ENCODE data around the gene CIAO2B.
A peak's percentile ranks its signal among the peaks of the same experiment; 100 is the strongest.

Gene CIAO2B

GRCh38 chr16:66932076-66932475, 2.1 kb downstream of the CIAO2B start:
- peaks cover 14% of the 10 kb centered on the region for H4K20me1 ChIP-seq (ENCODE audit: insufficient read depth, low read length, poor library complexity, severe bottlenecking)
- TF ChIP-seq, protein P1, sequence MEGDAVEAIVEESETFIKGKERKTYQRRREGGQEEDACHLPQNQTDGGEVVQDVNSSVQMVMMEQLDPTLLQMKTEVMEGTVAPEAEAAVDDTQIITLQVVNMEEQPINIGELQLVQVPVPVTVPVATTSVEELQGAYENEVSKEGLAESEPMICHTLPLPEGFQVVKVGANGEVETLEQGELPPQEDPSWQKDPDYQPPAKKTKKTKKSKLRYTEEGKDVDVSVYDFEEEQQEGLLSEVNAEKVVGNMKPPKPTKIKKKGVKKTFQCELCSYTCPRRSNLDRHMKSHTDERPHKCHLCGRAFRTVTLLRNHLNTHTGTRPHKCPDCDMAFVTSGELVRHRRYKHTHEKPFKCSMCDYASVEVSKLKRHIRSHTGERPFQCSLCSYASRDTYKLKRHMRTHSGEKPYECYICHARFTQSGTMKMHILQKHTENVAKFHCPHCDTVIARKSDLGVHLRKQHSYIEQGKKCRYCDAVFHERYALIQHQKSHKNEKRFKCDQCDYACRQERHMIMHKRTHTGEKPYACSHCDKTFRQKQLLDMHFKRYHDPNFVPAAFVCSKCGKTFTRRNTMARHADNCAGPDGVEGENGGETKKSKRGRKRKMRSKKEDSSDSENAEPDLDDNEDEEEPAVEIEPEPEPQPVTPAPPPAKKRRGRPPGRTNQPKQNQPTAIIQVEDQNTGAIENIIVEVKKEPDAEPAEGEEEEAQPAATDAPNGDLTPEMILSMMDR (conservative IDR thresholded peaks at IDR 0.05; ENCODE audit: low read length): no peak
- no peak for TF ChIP-seq EZH2phosphoT487 (IDR thresholded peaks at IDR 0.05; ENCODE audit: borderline replicate concordance)
- peak overlapping the region; percentile 94 for H3K4me3 ChIP-seq (ENCODE audit: low read length, poor library complexity, severe bottlenecking)
- peaks cover 28% of the 10 kb centered on the region for H3K4me1 ChIP-seq (ENCODE audit: insufficient read depth, low read length, poor library complexity, severe bottlenecking)
- H3K36me3 ChIP-seq (ENCODE audit: insufficient read depth, low read length): no peaks in the 10 kb centered on the region
- no peaks in the 10 kb centered on the region for H3F3A ChIP-seq (ENCODE audit: low read depth)
- H3K9me2 ChIP-seq (replicated peaks; ENCODE audit: low read depth, low read length): no peaks in the 10 kb centered on the region
- H3K4me2 ChIP-seq (ENCODE audit: low read depth, low read length, poor library complexity, severe bottlenecking): peak overlapping the region; percentile 99
- no peaks in the 10 kb centered on the region for H3K27me3 ChIP-seq (ENCODE audit: insufficient read depth, low read length, poor library complexity, severe bottlenecking)
- peak overlapping the region; percentile 97 for H3K9ac ChIP-seq (ENCODE audit: low read depth, low read length, poor library complexity, severe bottlenecking)
- no peaks in the 10 kb centered on the region for H3K9me3 ChIP-seq (ENCODE audit: insufficient read depth, low read depth, low read length)
- H2AFZ ChIP-seq (ENCODE audit: low read length): no peak overlapping the region
- H3K79me2 ChIP-seq (ENCODE audit: insufficient read depth, low read length): peaks cover 41% of the 10 kb centered on the region

DNA sequence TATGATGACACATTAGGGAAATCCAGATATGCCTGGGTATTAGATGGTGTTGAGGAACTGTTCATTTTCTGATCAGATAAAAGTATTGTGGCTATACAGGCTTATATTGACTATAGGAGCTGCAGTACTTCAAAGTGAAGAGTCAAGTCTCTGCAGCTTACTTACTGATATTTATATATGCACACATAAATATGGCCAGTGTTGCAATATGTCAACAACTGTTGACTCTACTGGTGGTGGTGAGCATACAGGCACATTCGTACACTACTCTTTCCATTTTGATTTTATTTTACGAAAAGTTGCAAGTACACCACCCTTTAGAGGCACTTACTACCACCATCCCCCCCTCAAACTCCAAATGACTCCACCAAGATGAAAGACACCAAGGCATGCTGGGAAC, 2.5 kb downstream of the CIAO2B start:
- no peaks in the 10 kb centered on the region for H3K27me3 ChIP-seq (ENCODE audit: insufficient read depth, low read length, poor library complexity, severe bottlenecking)
- peak overlapping the region; percentile 99 for H3K4me2 ChIP-seq (ENCODE audit: low read depth, low read length, poor library complexity, severe bottlenecking)
- no peak for TF ChIP-seq EZH2phosphoT487 (IDR thresholded peaks at IDR 0.05; ENCODE audit: borderline replicate concordance)
- TF ChIP-seq, protein P1 (conservative IDR thresholded peaks at IDR 0.05; ENCODE audit: low read length): no peak
- no peaks in the 10 kb centered on the region for H3K9me3 ChIP-seq (ENCODE audit: insufficient read depth, low read depth, low read length)
- no peak overlapping the region for H3K4me3 ChIP-seq (ENCODE audit: low read length, poor library complexity, severe bottlenecking)
- H2AFZ ChIP-seq (ENCODE audit: low read length): no peak overlapping the region
- H3K79me2 ChIP-seq (ENCODE audit: insufficient read depth, low read length): peaks cover 41% of the 10 kb centered on the region
- H3K9ac ChIP-seq (ENCODE audit: low read depth, low read length, poor library complexity, severe bottlenecking): no peak overlapping the region
- H3K4me1 ChIP-seq (ENCODE audit: insufficient read depth, low read length, poor library complexity, severe bottlenecking): peaks cover 24% of the 10 kb centered on the region
- no peaks in the 10 kb centered on the region for H3K9me2 ChIP-seq (replicated peaks; ENCODE audit: low read depth, low read length)
- H4K20me1 ChIP-seq (ENCODE audit: insufficient read depth, low read length, poor library complexity, severe bottlenecking): peaks cover 14% of the 10 kb centered on the region
- no peaks in the 10 kb centered on the region for H3K36me3 ChIP-seq (ENCODE audit: insufficient read depth, low read length)
- no peaks in the 10 kb centered on the region for H3F3A ChIP-seq (ENCODE audit: low read depth)

GRCh38 chr16:66930189-66930588, 4.0 kb downstream of the CIAO2B start:
- no peak overlapping the region for H3K4me3 ChIP-seq (ENCODE audit: low read length, poor library complexity, severe bottlenecking)
- TF ChIP-seq, protein P1 (conservative IDR thresholded peaks at IDR 0.05; ENCODE audit: low read length): no peak
- no peak for TF ChIP-seq EZH2phosphoT487 (IDR thresholded peaks at IDR 0.05; ENCODE audit: borderline replicate concordance)
- no peaks in the 10 kb centered on the region for H3F3A ChIP-seq (ENCODE audit: low read depth)
- no peaks in the 10 kb centered on the region for H3K9me3 ChIP-seq (ENCODE audit: insufficient read depth, low read depth, low read length)
- no peaks in the 10 kb centered on the region for H3K9me2 ChIP-seq (replicated peaks; ENCODE audit: low read depth, low read length)
- peaks cover 29% of the 10 kb centered on the region for H3K79me2 ChIP-seq (ENCODE audit: insufficient read depth, low read length)
- peaks cover 14% of the 10 kb centered on the region for H4K20me1 ChIP-seq (ENCODE audit: insufficient read depth, low read length, poor library complexity, severe bottlenecking)
- H3K27me3 ChIP-seq (ENCODE audit: insufficient read depth, low read length, poor library complexity, severe bottlenecking): no peaks in the 10 kb centered on the region
- H2AFZ ChIP-seq (ENCODE audit: low read length): no peak overlapping the region
- H3K36me3 ChIP-seq (ENCODE audit: insufficient read depth, low read length): no peaks in the 10 kb centered on the region
- peaks cover 14% of the 10 kb centered on the region for H3K4me1 ChIP-seq (ENCODE audit: insufficient read depth, low read length, poor library complexity, severe bottlenecking)
- no peak overlapping the region for H3K4me2 ChIP-seq (ENCODE audit: low read depth, low read length, poor library complexity, severe bottlenecking)
- no peak overlapping the region for H3K9ac ChIP-seq (ENCODE audit: low read depth, low read length, poor library complexity, severe bottlenecking)
